ENCODE results near the gene SLC14A1.

SLC14A1 gene

GRCh38 chr18:45728336-45729010 is 4.5 kb downstream of the SLC14A1 start:
- no peak for DNase-seq (ENCODE audit: low spot score)
- TF ChIP-seq, protein P1, sequence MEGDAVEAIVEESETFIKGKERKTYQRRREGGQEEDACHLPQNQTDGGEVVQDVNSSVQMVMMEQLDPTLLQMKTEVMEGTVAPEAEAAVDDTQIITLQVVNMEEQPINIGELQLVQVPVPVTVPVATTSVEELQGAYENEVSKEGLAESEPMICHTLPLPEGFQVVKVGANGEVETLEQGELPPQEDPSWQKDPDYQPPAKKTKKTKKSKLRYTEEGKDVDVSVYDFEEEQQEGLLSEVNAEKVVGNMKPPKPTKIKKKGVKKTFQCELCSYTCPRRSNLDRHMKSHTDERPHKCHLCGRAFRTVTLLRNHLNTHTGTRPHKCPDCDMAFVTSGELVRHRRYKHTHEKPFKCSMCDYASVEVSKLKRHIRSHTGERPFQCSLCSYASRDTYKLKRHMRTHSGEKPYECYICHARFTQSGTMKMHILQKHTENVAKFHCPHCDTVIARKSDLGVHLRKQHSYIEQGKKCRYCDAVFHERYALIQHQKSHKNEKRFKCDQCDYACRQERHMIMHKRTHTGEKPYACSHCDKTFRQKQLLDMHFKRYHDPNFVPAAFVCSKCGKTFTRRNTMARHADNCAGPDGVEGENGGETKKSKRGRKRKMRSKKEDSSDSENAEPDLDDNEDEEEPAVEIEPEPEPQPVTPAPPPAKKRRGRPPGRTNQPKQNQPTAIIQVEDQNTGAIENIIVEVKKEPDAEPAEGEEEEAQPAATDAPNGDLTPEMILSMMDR (IDR thresholded peaks at IDR 0.05; ENCODE audit: extremely low read depth, missing control alignments): no peak

DNA sequence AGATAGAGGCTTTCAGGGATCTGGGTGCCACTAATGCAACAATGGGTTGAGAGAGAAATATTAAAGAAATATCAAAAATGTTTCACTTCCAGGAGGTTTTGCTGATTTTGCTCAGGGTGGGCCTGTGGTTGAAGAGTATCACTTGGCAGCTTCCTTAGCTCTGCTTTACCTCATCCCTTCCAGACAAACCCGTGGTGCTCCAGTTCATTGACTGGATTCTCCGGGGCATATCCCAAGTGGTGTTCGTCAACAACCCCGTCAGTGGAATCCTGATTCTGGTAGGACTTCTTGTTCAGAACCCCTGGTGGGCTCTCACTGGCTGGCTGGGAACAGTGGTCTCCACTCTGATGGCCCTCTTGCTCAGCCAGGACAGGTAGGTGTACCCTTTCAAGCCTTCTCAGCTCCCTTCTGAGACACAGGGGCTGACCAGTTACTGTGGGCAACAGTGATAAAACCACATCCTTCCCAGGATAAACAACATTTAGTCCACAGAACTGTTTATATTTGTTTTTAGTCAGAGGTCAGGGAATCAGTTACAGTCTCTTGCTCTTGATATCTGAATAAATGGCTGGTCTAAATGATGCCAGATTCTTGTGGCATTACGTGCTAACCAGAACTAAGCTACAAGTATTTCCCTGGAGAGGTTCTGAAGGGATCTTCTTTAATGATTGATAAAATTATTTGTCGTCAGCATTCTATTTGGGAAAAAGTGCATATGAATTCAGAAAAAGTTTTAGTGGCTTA is 7.0 kb downstream of the SLC14A1 start:
- no peak for DNase-seq (ENCODE audit: low spot score)
- TF ChIP-seq, protein P1 (IDR thresholded peaks at IDR 0.05; ENCODE audit: extremely low read depth, missing control alignments): no peak

DNA sequence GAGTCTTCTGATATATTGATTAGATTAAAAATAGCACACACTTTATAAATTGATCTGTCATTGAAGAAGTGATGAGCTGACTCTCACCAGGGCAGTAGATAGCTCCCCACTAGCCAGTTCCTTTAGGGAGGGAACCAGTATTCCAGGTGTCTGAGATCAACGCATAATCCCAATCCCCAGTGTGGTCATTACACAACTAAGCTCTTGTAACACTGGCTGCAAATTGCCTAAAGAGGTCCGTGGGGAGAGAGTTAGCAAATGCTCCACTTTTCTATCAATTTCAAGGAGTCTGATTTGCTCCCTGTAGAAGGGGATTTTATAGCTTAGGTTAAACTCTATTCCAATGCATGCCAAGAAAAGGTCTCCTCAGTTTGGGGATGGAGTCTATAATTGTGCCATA is 7.7 kb downstream of the SLC14A1 start:
- no peak for DNase-seq (ENCODE audit: low spot score)
- TF ChIP-seq, protein P1 (IDR thresholded peaks at IDR 0.05; ENCODE audit: extremely low read depth, missing control alignments): no peak

- DNase-seq (ENCODE audit: low spot score): no peak
- TF ChIP-seq, protein P1 (IDR thresholded peaks at IDR 0.05; ENCODE audit: extremely low read depth, missing control alignments): no peak
Measured at GRCh38 chr18:45733535-45733934, 9.6 kb downstream of the SLC14A1 start.

GRCh38 chr18:45734505-45734904 is 10.5 kb downstream of the SLC14A1 start:
- TF ChIP-seq, protein P1 (IDR thresholded peaks at IDR 0.05; ENCODE audit: extremely low read depth, missing control alignments): no peak
- no peak for DNase-seq (ENCODE audit: low spot score)

- DNase-seq (ENCODE audit: low spot score): no peak
- TF ChIP-seq, protein P1 (IDR thresholded peaks at IDR 0.05; ENCODE audit: extremely low read depth, missing control alignments): no peak
Measured at GRCh38 chr18:45734944-45735343, 11.0 kb downstream of the SLC14A1 start.

DNA sequence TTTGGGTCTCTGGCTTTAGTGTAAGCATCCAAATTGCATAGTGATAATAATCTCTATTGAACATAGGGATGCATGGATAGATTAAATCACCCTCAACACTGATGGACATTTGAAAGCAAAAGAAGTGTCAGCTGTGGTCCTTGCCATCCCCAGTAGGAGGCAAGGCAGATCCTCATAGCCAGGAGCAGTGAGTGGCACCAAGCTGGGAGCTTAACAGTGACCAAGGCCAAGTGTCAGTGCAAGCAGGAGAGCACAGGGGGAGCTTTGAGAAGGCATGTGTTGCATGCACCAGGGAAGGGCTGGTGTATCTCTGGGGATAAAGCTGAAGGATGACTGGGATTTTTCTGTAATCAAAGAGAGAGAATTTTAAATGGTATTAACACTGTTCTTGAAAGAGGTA is 14.7 kb downstream of the SLC14A1 start:
- no peak for DNase-seq (ENCODE audit: low spot score)
- TF ChIP-seq, protein P1 (IDR thresholded peaks at IDR 0.05; ENCODE audit: extremely low read depth, missing control alignments): no peak

All from GM20000 (cell line).